GM18520 (cell line): Measurements from ENCODE around the gene HIPK4.
"Not testable (repeated sequence)": the region's sequence is repeated elsewhere in the genome, so short reads cannot be mapped to it uniquely, and the experiment has no call there.

Source experiments
- ATAC-seq: cut with Tn5 transposase; IDR thresholded peaks from one replicate; pipeline ENCODE4 v1.9.1; 2021; ENCODE audit not compliant: unreplicated experiment

The HIPK4 gene

GRCh38 chr19:40394816-40395210 lies 4.8 kb upstream of the HIPK4 start:
- ATAC-seq, result no peak

- ATAC-seq, result no peak
These were observed 4.2 kb upstream of the HIPK4 start for GRCh38 chr19:40393894-40394815.

- ATAC-seq, result no peak
These were observed 3.0 kb upstream of the HIPK4 start for GRCh38 chr19:40392894-40393517.

- ATAC-seq, result no peak
These were observed 2.1 kb upstream of the HIPK4 start for GRCh38 chr19:40392123-40392522.

GRCh38 chr19:40389404-40390083 lies 437 bp downstream of the HIPK4 start:
- no peak for ATAC-seq

GRCh38 chr19:40388481-40388880 lies 1.5 kb downstream of the HIPK4 start:
- ATAC-seq, result no peak

GRCh38 chr19:40387155-40387554 lies 2.8 kb downstream of the HIPK4 start:
- ATAC-seq, result no peak

GRCh38 chr19:40383668-40384248 lies 6.2 kb downstream of the HIPK4 start:
- no peak for ATAC-seq

GRCh38 chr19:40381321-40381720 lies 8.7 kb downstream of the HIPK4 start:
- no peak for ATAC-seq

- no peak for ATAC-seq
These were observed 9.6 kb downstream of the HIPK4 start for GRCh38 chr19:40380199-40381037.

GRCh38 chr19:40379446-40380198 lies 10.4 kb downstream of the HIPK4 start:
- no peak for ATAC-seq

GRCh38 chr19:40378509-40378908 lies 11.5 kb downstream of the HIPK4 start:
- ATAC-seq, result no peak

- no peak for ATAC-seq
These were observed 12.1 kb downstream of the HIPK4 start for GRCh38 chr19:40377876-40378385.

GRCh38 chr19:40376286-40376862 lies 13.6 kb downstream of the HIPK4 start:
- no peak for ATAC-seq

- ATAC-seq, result no peak
These were observed 15.9 kb downstream of the HIPK4 start for GRCh38 chr19:40374084-40374483.

- no peak for ATAC-seq
These were observed 18.2 kb downstream of the HIPK4 start for GRCh38 chr19:40371802-40372122.

- no peak for ATAC-seq
These were observed 18.8 kb downstream of the HIPK4 start for GRCh38 chr19:40370997-40371801.

- not testable (repeated sequence) for ATAC-seq
These were observed 19.7 kb downstream of the HIPK4 start for GRCh38 chr19:40370253-40370652.

GRCh38 chr19:40369797-40370196 lies 20.2 kb downstream of the HIPK4 start:
- no peak for ATAC-seq
